ENCODE results near the gene FOXD1. TPM values are rescaled to one million over a fixed set of nuclear protein-coding genes. Genes with fewer than 3 reads are reported as not detected.
A peak's percentile ranks its signal among the peaks of the same experiment; 100 is the strongest.

Gene FOXD1
- total and polyA plus RNA-seq, 2 of the 4 experiments (the other 2 are of a cell fraction), result 3.2 to 23.1 TPM

DNA sequence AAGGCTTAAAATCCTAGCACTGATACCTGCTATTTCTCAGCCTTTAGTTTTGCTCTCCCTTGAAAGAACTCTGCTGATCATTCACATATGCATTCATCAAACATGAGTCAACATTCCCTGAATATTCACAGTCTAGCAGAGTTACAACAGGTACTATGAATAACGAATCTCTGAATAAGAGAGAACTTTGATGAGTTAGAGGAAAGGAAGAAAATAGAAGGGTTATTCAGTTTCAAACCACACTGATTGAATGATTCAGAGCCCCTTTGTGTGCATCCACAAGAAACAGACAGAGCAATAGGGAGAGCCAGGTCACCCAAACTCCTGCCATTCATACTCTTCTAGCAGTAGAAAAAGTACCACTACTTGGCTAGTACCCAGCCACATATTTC is 36.0 kb downstream of the FOXD1 start:
- Histone ChIP-seq H3K4me1 (ENCODE audit: control insufficient read depth, insufficient read depth, low read length) (peaks cover 9% of the 10 kb centered on the region), H3K4me2 (ENCODE audit: low read depth, low read length) (no peak overlapping the region), H2BK15ac (ENCODE audit: low read depth, low read length) (peak overlapping the region; percentile 39; the same call in 1 of the 3 replicates), H3K9ac (ENCODE audit: low read depth, low read length) (no peak overlapping the region), H4K91ac (ENCODE audit: insufficient read depth, low read depth, low read length) (peak overlapping the region; percentile 62; the same call in 1 of the 2 replicates), H4K8ac (ENCODE audit: low read depth in 2 of 2, low read length in 2 of 2) (peak overlapping the region in 1 of 2 experiments; percentile 23; a peak in 1 of 4 replicates), H3K79me1 (ENCODE audit: low read depth in 1 of 2, low read length in 2 of 2) (peaks cover 0 to 3% of the 10 kb centered on the region in 2 experiments; a peak in 1 of 4 replicates), H2AK9ac (replicated peaks; ENCODE audit: low read depth, low read length, poor library complexity) (no peak overlapping the region), H3K4ac (ENCODE audit: low read depth, low read length) (peak overlapping the region; percentile 87; the same call in 1 of the 2 replicates), H3K14ac (replicated peaks; ENCODE audit: low read depth, low read length) (peak overlapping the region; percentile 71; the same call in 1 of the 2 replicates), H4K20me1 (ENCODE audit: insufficient read depth, low read length) (no peaks in the 10 kb centered on the region), H3K27ac (ENCODE audit: insufficient read depth, low read length) (no peak overlapping the region), H3K23ac (ENCODE audit: low read depth, low read length) (peak overlapping the region; percentile 43; the same call in 1 of the 2 replicates), H2BK5ac (ENCODE audit: low read depth, low read length, poor library complexity, severe bottlenecking) (peak overlapping the region; percentile 53), H2BK120ac (ENCODE audit: low read depth, low read length) (peak overlapping the region; percentile 90), H3K9me1 (ENCODE audit: insufficient read depth, low read length) (peaks cover 6% of the 10 kb centered on the region), H4K5ac (ENCODE audit: low read depth, low read length) (no peak overlapping the region), H2BK20ac (ENCODE audit: low read depth, low read length) (peak overlapping the region; percentile 89; the same call in 1 of the 2 replicates), H3K36me3 (ENCODE audit: control insufficient read depth, insufficient read depth, low read length) (no peaks in the 10 kb centered on the region), H3K9me3 (ENCODE audit: control insufficient read depth, insufficient read depth, low read length) (no peaks in the 10 kb centered on the region), H3K4me3 (ENCODE audit: insufficient read depth, low read depth, low read length) (no peak overlapping the region), H3K56ac (ENCODE audit: extremely low read depth, insufficient read depth, low read length) (0 out of 2 replicates have a peak overlapping the region, but pooled peaks have one; percentile 5), H3K18ac (ENCODE audit: low read depth, low read length) (no peak overlapping the region), H3K27me3 (ENCODE audit: control insufficient read depth, insufficient read depth, low read length) (no peaks in the 10 kb centered on the region), H2AFZ (replicated peaks; ENCODE audit: low read length, poor library complexity) (no peak overlapping the region), H2AK5ac (ENCODE audit: low read depth, low read length) (peak overlapping the region; percentile 94; the same call in 1 of the 2 replicates)
- BruUV-seq (replicated peaks), result no TSS peak
- ChIA-PET POLR2A (ENCODE audit: unreplicated experiment) (no interaction called here), CTCF (no interaction called here)
- dilution Hi-C loops (cut with HindIII; ENCODE audit: low sequenced_read_pairs, unreplicated experiment), result no loop called here
- peak; percentile 48 for ATAC-seq (ENCODE audit: low read depth)
- DNase-seq, result peak; percentile 79
- WGBS, 2 experiments (ENCODE audit: extremely low coverage in 2 of 2, insufficient read length in 1 of 2), result no CpG with 5 or more reads among the region's 1 CpG
- intact Hi-C loops (cut with micrococcal nuclease), result no loop called here
- TF ChIP-seq CHD1 (IDR thresholded peaks at IDR 0.05; ENCODE audit: low read depth, low read length) (no peak), MAFK (IDR thresholded peaks at IDR 0.05; ENCODE audit: low read depth, low read length) (peak; percentile 28; the same call in 1 of the 2 replicates), FOS (IDR thresholded peaks at IDR 0.05; ENCODE audit: low read depth, low read length) (0 out of 2 replicates have a peak, but pooled peaks have one; percentile 25), CEBPB (IDR thresholded peaks at IDR 0.05; ENCODE audit: low read depth, low read length) (no peak)
- in situ Hi-C loops (cut with MboI; ENCODE audit: low sequenced_read_pairs), result no loop called here

Measured in IMR-90 (cell line).